IPS-11a (cell line): ENCODE results near the gene COL12A1.

Experiments used
- H3K4me3 ChIP-seq: one replicate; pipeline ENCODE4 v1.5.1; 2013; ENCODE audit warnings: low read depth, low read length, control low read depth

The COL12A1 gene

GRCh38 chr6:75065523-75065922, 140.3 kb downstream of the COL12A1 start:
- no peak overlapping the region for H3K4me3 ChIP-seq

DNA sequence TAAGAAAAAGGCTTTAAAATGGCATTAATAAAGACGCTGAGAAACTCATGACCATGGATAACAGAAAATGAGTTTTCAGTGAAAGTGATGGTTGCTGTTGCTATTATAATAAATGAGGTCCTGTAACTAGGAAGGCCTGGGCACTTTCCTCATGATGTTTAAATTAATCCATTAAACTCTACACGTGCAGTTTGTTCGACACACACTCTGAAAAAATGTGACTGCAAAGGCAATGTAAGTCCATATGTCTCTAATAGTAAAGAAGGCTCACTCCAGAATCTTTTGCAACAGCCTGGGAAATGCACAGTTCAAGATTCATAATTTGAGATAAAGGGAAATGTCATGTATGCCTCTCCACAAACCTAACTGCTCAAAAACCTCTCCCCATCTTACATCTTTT, 153.4 kb downstream of the COL12A1 start:
- no peak overlapping the region for H3K4me3 ChIP-seq

- no peak overlapping the region for H3K4me3 ChIP-seq
These were observed 156.5 kb downstream of the COL12A1 start for GRCh38 chr6:75049308-75049707.

DNA sequence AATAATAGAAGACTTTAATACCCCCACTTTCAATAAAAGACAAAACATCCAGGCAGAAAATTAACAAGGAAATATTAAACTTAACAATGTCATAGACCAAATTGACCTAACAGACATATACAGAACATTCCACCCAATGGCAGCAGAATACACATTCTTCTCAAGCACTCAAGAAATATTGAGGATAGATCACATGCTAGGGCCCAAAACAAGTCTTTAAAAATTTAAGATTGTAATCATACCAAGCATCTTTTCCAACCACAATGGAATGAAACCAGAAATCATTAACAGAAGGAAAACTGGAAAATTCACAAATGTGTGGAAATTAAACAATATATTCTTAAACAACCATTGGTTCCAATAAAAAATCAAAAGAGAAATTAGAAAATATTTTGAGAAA, 161.0 kb downstream of the COL12A1 start:
- H3K4me3 ChIP-seq, result no peak overlapping the region

DNA sequence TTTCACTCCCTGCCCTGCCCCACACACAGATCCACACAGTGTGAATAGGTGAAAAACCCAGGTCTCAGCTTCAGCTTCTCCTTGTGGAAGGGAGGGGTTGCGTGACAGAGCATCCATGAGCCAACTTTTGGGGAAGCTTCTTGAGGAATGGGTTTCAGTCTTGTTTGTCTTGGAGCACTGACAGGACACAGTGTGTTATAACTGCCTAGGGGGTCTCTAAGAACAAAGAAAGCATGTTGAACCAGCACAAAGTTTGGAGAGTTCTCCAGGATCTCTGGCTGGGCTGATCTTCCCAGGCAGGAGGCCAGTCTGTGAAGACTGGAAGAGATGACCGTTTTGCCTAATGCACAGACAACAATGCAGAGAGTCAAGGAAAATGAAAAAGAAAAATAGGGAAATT, 164.5 kb downstream of the COL12A1 start:
- no peak overlapping the region for H3K4me3 ChIP-seq
